Hepatocyte (in vitro differentiated cells): ENCODE data around the gene PKP3. TPM values are rescaled to one million over a fixed set of nuclear protein-coding genes. Genes with fewer than 3 reads are reported as not detected.

ENCODE experiments used
- DNase-seq: peaks from one replicate; pipeline ENCODE4 v3.0.0-alpha.2; 2016; ENCODE audit warnings: low spot score
- H2AFZ ChIP-seq: fragments of 200-600 bp; sonication (generic); 2 replicates; pipeline ENCODE4 v1.6.0; 2016; ENCODE audit warnings: antibody characterized with exemption, mild to moderate bottlenecking
- H3K27ac ChIP-seq: fragments of 200-600 bp; sonication (generic); 2 replicates; pipeline ENCODE4 v1.5.1; 2016; ENCODE audit warnings: mild to moderate bottlenecking
- H3K27me3 ChIP-seq: fragments of 200-600 bp; sonication (generic); 2 replicates; pipeline ENCODE4 v1.6.1; 2016
- H3K36me3 ChIP-seq: fragments of 200-600 bp; sonication (generic); replicated peaks from 2 replicates; pipeline ENCODE4 v1.5.1; 2016; ENCODE audit warnings: low read depth; ENCODE audit not compliant: insufficient read depth
- H3K4me1 ChIP-seq: fragments of 200-600 bp; sonication (generic); 2 replicates; pipeline ENCODE4 v1.5.1; 2016; ENCODE audit warnings: mild to moderate bottlenecking, moderate library complexity; ENCODE audit not compliant: insufficient read depth
- H3K4me2 ChIP-seq: fragments of 200-600 bp; sonication (generic); 2 replicates; pipeline ENCODE4 v1.6.0; 2016
- H3K4me3 ChIP-seq: fragments of 200-600 bp; sonication (generic); 2 replicates; pipeline ENCODE4 v1.5.1; 2016; ENCODE audit warnings: mild to moderate bottlenecking
- H3K79me2 ChIP-seq: fragments of 200-600 bp; sonication (generic); 2 replicates; pipeline ENCODE4 v1.6.0; 2017; ENCODE audit warnings: mild to moderate bottlenecking
- H3K9me2 ChIP-seq: fragments of 200-600 bp; sonication (generic); replicated peaks from 2 replicates; pipeline ENCODE4 v1.6.0; 2017; ENCODE audit warnings: mild to moderate bottlenecking; ENCODE audit not compliant: insufficient read depth
- H3K9me3 ChIP-seq: fragments of 200-600 bp; sonication (generic); 2 replicates; pipeline ENCODE4 v1.5.1; 2016; ENCODE audit warnings: low read depth, mild to moderate bottlenecking
- H4K20me1 ChIP-seq: fragments of 200-600 bp; sonication (generic); 2 replicates; pipeline ENCODE4 v1.6.0; 2016; ENCODE audit warnings: mild to moderate bottlenecking; ENCODE audit not compliant: insufficient read depth, poor library complexity, severe bottlenecking
- CTCF ChIP-seq: fragments of 200-600 bp; sonication (generic); IDR thresholded peaks from 2 replicates; pipeline ENCODE4 v1.5.1; 2016; ENCODE audit warnings: antibody characterized with exemption, mild to moderate bottlenecking; ENCODE audit not compliant: poor library complexity
- EZH2 ChIP-seq: fragments of 200-600 bp; sonication (generic); IDR thresholded peaks from 2 replicates; pipeline ENCODE4 v1.6.1; 2016; ENCODE audit warnings: antibody characterized with exemption, mild to moderate bottlenecking, borderline replicate concordance
- EZH2phosphoT487 ChIP-seq: fragments of 200-600 bp; sonication (generic); IDR thresholded peaks from one replicate; pipeline ENCODE4 v1.6.1; 2018; ENCODE audit warnings: antibody characterized with exemption, mild to moderate bottlenecking, low read depth, moderate library complexity; ENCODE audit not compliant: unreplicated experiment, severe bottlenecking
- WGBS: methylation state at CpG from one replicate; pipeline ENCODE4 v1.1.6; 2016; ENCODE audit warnings: low lambda C conversion rate; ENCODE audit errors: missing lambda C conversion rate; 5-methylcytosine and 5-hydroxymethylcytosine counted together
- polyA plus RNA-seq: library from polyadenylated mRNA; unstranded; fragments of >200 nt; fragmentation: Nextera tagmentation; extraction: Ambion mirVana; gene quantifications from 2 replicates; pipeline ENCODE4 v1.2.1, GENCODE V29; 2016
- total RNA-seq: library from RNA; depleted of rRNA; stranded (reverse); fragments of >200 nt; gene quantifications from 2 replicates; pipeline ENCODE4 v1.2.3, GENCODE V29; 2014

PKP3 gene
- total and polyA plus RNA-seq, 2 experiments from 2014 or later = 62.1 to 89.5 TPM

- Histone ChIP-seq H4K20me1 (no peaks in the 10 kb centered on the region), H3K79me2 (no peaks in the 10 kb centered on the region), H2AFZ (no peak overlapping the region), H3K4me3 (no peak overlapping the region), H3K27ac (no peak overlapping the region), H3K4me2 (peak overlapping the region; percentile 77), H3K27me3 (no peaks in the 10 kb centered on the region), H3K36me3 (no peaks in the 10 kb centered on the region), H3K9me2 (no peaks in the 10 kb centered on the region), H3K9me3 (no peaks in the 10 kb centered on the region), H3K4me1 (peaks cover 11% of the 10 kb centered on the region)
- WGBS = 92% methylated on average over 10 of the region's 17 CpGs
- no peak for TF ChIP-seq EZH2
- no peak for TF ChIP-seq EZH2phosphoT487
- no peak for TF ChIP-seq CTCF
- DNase-seq = no peak
Measured at GRCh38 chr11:405323-405953, 11.4 kb downstream of the PKP3 start.

DNA sequence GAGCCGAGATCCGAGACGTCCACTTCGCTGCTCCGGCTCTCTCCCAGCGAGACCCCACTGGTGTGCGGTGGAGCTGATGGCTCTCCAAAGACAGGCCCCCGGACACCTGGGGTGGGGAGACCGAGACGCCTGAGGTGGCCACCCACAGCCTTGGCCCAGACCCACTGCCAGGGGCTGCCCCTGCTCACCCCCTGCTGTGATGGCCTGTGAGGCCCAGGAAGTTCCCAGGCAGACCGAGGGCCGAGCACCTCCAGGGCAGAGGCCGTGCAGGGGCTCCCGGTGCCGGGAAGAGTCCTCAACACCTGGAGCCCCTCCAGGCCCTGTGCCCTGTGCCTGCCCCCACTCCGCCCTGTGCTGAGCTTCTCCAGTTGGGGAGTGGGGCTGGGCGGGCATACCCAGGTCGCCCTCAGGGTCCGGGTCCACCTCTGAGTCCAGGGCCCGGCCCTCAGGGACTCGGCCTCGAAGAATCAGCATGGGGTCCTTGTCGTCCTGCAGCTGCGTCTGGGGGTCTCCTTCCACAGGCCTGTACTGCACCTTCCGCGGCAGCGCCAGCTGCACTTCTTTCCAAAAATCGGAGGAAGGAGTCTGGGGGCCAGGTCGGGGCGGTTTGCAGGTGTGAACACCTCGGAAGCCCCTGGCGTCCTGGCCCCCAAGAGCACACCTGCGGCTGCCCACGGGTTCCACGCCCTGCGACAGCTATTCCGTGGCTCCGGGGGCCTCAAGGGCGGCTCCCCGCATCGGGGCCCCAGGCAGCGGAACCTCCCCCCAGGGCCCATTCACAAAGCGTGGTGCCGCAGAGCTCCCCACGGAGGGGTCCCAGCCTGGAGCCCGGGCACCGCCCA is 12.2 kb downstream of the PKP3 start:
- Histone ChIP-seq H3K4me3 (no peak overlapping the region), H3K4me1 (peaks cover 11% of the 10 kb centered on the region), H4K20me1 (no peaks in the 10 kb centered on the region), H3K36me3 (no peaks in the 10 kb centered on the region), H3K79me2 (no peaks in the 10 kb centered on the region), H2AFZ (peak overlapping the region; percentile 38), H3K27me3 (no peaks in the 10 kb centered on the region), H3K4me2 (peak overlapping the region; percentile 77), H3K9me2 (no peaks in the 10 kb centered on the region), H3K9me3 (no peaks in the 10 kb centered on the region), H3K27ac (peak overlapping the region; percentile 63)
- no peak for DNase-seq
- WGBS = 91% methylated on average over 41 of the region's 47 CpGs
- TF ChIP-seq EZH2 (no peak), CTCF (no peak), EZH2phosphoT487 (no peak)

- H3K4me3 ChIP-seq = no peak overlapping the region
- no peaks in the 10 kb centered on the region for H3K27me3 ChIP-seq
- no peaks in the 10 kb centered on the region for H3K9me3 ChIP-seq
- WGBS = 16% methylated on average over 46 of the region's 91 CpGs
- no peaks in the 10 kb centered on the region for H3K36me3 ChIP-seq
- TF ChIP-seq EZH2phosphoT487 (no peak), EZH2 (no peak), CTCF (peak; percentile 20)
- H3K4me1 ChIP-seq = peaks cover 11% of the 10 kb centered on the region
- peak overlapping the region; percentile 77 for H3K4me2 ChIP-seq
- peak; percentile 89 for DNase-seq
- no peaks in the 10 kb centered on the region for H4K20me1 ChIP-seq
- peak overlapping the region; percentile 38 for H2AFZ ChIP-seq
- no peaks in the 10 kb centered on the region for H3K9me2 ChIP-seq
- H3K27ac ChIP-seq = peak overlapping the region; percentile 63
- no peaks in the 10 kb centered on the region for H3K79me2 ChIP-seq
Measured at GRCh38 chr11:406796-407650, 13.0 kb downstream of the PKP3 start.
